Suprapubic skin (tissue), 3 donors: Measurements from ENCODE around the gene ZNF296.

Source experiments
- EP300 ChIP-seq: sonication (generic); formaldehyde crosslinking; IDR thresholded peaks from one replicate; pipeline ENCODE4 v1.6.1; 2017; ENCODE audit warnings: antibody characterized with exemption
- POLR2A ChIP-seq, 2 donors: fragments of 450-650 bp; IDR thresholded peaks; one replicate each; pipeline ENCODE4 v1.6.1; 2017; ENCODE audit warnings: antibody characterized with exemption in 2 of 2, mild to moderate bottlenecking in 2 of 2, moderate library complexity in 2 of 2
- TF ChIP-seq, protein P1 (sequence below), 2 donors: fragments of 200-600 bp in 1 of 2; fragments of 450-650 bp in 1 of 2; sonication (generic) in 1 of 2; IDR thresholded peaks; one replicate each; pipeline ENCODE4 v1.5.1; 2016 to 2019; ENCODE audit warnings: antibody characterized with exemption in 2 of 2, mild to moderate bottlenecking in 1 of 2, moderate library complexity in 1 of 2

- TF ChIP-seq, protein P1, sequence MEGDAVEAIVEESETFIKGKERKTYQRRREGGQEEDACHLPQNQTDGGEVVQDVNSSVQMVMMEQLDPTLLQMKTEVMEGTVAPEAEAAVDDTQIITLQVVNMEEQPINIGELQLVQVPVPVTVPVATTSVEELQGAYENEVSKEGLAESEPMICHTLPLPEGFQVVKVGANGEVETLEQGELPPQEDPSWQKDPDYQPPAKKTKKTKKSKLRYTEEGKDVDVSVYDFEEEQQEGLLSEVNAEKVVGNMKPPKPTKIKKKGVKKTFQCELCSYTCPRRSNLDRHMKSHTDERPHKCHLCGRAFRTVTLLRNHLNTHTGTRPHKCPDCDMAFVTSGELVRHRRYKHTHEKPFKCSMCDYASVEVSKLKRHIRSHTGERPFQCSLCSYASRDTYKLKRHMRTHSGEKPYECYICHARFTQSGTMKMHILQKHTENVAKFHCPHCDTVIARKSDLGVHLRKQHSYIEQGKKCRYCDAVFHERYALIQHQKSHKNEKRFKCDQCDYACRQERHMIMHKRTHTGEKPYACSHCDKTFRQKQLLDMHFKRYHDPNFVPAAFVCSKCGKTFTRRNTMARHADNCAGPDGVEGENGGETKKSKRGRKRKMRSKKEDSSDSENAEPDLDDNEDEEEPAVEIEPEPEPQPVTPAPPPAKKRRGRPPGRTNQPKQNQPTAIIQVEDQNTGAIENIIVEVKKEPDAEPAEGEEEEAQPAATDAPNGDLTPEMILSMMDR (IDR thresholded peaks at IDR 0.05) = no peak
- TF ChIP-seq POLR2A (IDR thresholded peaks at IDR 0.05) (no peak), EP300 (no peak)
These were observed 27.1 kb downstream of the ZNF296 start for GRCh38 chr19:45049073-45049736.
